Ovary (tissue), 9 donors: ENCODE data around the gene HIKESHI. TPM values are rescaled to one million over a fixed set of nuclear protein-coding genes. Genes with fewer than 3 reads are reported as not detected.

ENCODE experiments used
- DNase-seq, 5 donors: peaks; one replicate each; pipeline ENCODE4 v3.0.0-alpha.2; 2019 to 2020
- H3K27ac ChIP-seq, 2 donors: fragments of 200-600 bp; one replicate each; pipeline versions ENCODE4 v1.5.1 to v1.8.0; 2019 to 2022
- H3K27me3 ChIP-seq: fragments of 200-600 bp; one replicate; pipeline ENCODE4 v1.8.0; 2022
- H3K36me3 ChIP-seq: fragments of 200-600 bp; sonication (generic); one replicate; pipeline ENCODE4 v1.5.1; 2019
- H3K4me1 ChIP-seq: one replicate; pipeline ENCODE4 v1.8.1; 2013; ENCODE audit warnings: mild to moderate bottlenecking, moderate library complexity; ENCODE audit not compliant: insufficient read depth
- H3K4me3 ChIP-seq: fragments of 200-600 bp; sonication (generic); one replicate; pipeline ENCODE4 v1.5.1; 2017
- H3K9me3 ChIP-seq, 2 donors: fragments of 200-600 bp in 1 of 2; sonication (generic) in 1 of 2; one replicate each; pipeline versions ENCODE4 v1.5.1 to v1.8.1; 2013 to 2019; ENCODE audit warnings: mild to moderate bottlenecking in 1 of 2, moderate library complexity in 1 of 2
- CTCF ChIP-seq, 3 donors: fragments of 450-650 bp in 2 of 3; fragments of 200-600 bp in 1 of 3; IDR thresholded peaks; one replicate each; pipeline versions ENCODE4 v1.5.1 to v1.8.0; 2016 to 2022; ENCODE audit warnings: antibody characterized with exemption in 3 of 3, mild to moderate bottlenecking in 1 of 3
- EP300 ChIP-seq: sonication (generic); formaldehyde crosslinking; IDR thresholded peaks from one replicate; pipeline ENCODE4 v1.6.1; 2017; ENCODE audit warnings: antibody characterized with exemption
- POLR2A ChIP-seq: fragments of 450-650 bp; IDR thresholded peaks from one replicate; pipeline ENCODE4 v1.6.1; 2017; ENCODE audit warnings: antibody characterized with exemption, mild to moderate bottlenecking, moderate library complexity
- WGBS, 3 donors: extraction: QIAGEN DNeasy Blood & Tissue Kit in 1 of 3; methylation state at CpG; one replicate each; pipeline versions ENCODE4 v1.1.5 to v1.1.7; 2013 to 2017; 5-methylcytosine and 5-hydroxymethylcytosine counted together
- intact Hi-C, 4 donors: fragments of 100-400 bp; cut with DNase I; formaldehyde crosslinking; loops; one replicate each; pipeline versions ENCODE4 v1.11.0 to v1.15.1; 2022 to 2023
- polyA plus RNA-seq, 2 donors: library from polyadenylated mRNA; stranded (reverse); fragments of 200-250 nt in 1 of 2; fragments of 350-450 nt in 1 of 2; fragmentation: Illumina TruSeq in 1 of 2; extraction: RNeasy Lipid Tissue Mini Kit (QIAGEN cat#74804) in 1 of 2; gene quantifications; one replicate each; pipeline ENCODE4 v1.2.3, GENCODE V29; 2013 to 2014
- small RNA-seq: library from RNA; depleted of rRNA; stranded (forward); fragments of <200 nt; gene quantifications from one replicate; pipeline ENCODE3, GENCODE V24; 2016
- total RNA-seq, 7 donors: library from RNA; depleted of rRNA in 2 of 7; stranded (reverse); fragments of >200 nt in 2 of 7; fragmentation: NEBNext Ultra II Directional in 3 of 7; extraction: Animal tissue kit (Norgen Biotek cat#: 25700) in 3 of 7; gene quantifications; one replicate each; pipeline versions ENCODE4 v1.1.0 to v1.2.4, GENCODE V29; 2016 to 2023
- donor health status: DM: no; HTN: no; CAD: no; lungs with moderate emphysema.
- donor health status: DM: no; HTN: no; CAD: no.
- donor health status: Bipolar disorder and iron deficiency.
- donor health status: DM: yes; HTN: yes; CAD: no.
- donor health status: DM: no; HTN: no; CAD: no.
- donor health status: DM: yes; HTN: yes; CAD: no.

The HIKESHI gene
- total and polyA plus RNA-seq, 9 donors: 26.6 to 43.7 (median 30.5) TPM

- no peak overlapping the region for H3K4me3 ChIP-seq
- no peaks in the 10 kb centered on the region for H3K9me3 ChIP-seq
- H3K4me1 ChIP-seq: peaks cover 6% of the 10 kb centered on the region
- 21 to 36% (median 28%) methylated on average over 6 of the region's 6 CpGs for WGBS, 3 donors
- no peak overlapping the region for H3K27ac ChIP-seq
- no peak for TF ChIP-seq CTCF (IDR thresholded peaks at IDR 0.05)
- no peak for TF ChIP-seq EP300
- TF ChIP-seq POLR2A: no peak
- intact Hi-C loops: no loop called here
- no peaks in the 10 kb centered on the region for H3K27me3 ChIP-seq
- DNase-seq: peak in 4 of 5 donors; percentile 13 to 38 (median 25)
- H3K36me3 ChIP-seq: no peaks in the 10 kb centered on the region
Observed at GRCh38 chr11:86395061-86395551, 93.1 kb downstream of the HIKESHI start.

Small RNAs within 50 kb of the gene (small RNA-seq; reads per million reads assigned to genes)
- gene RN7SL225P: not detected

Other genes starting within 250 kb of the HIKESHI start
- gene PICALM, start 233.2 kb upstream of the HIKESHI start, total RNA-seq: 100 to 1,000 TPM; 176 to 274 (median 206) TPM
- 100 to 1,000 TPM; 103 to 250 TPM for gene PICALM, start 233.2 kb upstream of the HIKESHI start, polyA plus RNA-seq
- gene EED, start 57.5 kb upstream of the HIKESHI start, total RNA-seq: 10 to 100 TPM; 16.2 to 29.4 (median 17.4) TPM
- gene EED, start 57.5 kb upstream of the HIKESHI start, polyA plus RNA-seq: 10 to 100 TPM; 17.0 to 17.2 TPM
- 1 to 10 TPM in 5 of 7 donors, under 1 TPM in 2; 0.36 to 9.5 (median 1.9) TPM for gene CCDC81, start 72.6 kb downstream of the HIKESHI start, total RNA-seq
- gene CCDC81, start 72.6 kb downstream of the HIKESHI start, polyA plus RNA-seq: 1 to 10 TPM in 1 of 2 donors, under 1 TPM in 1; 0.76 to 2.0 TPM